ENCODE data around the gene EHD4.

The EHD4 gene

DNA sequence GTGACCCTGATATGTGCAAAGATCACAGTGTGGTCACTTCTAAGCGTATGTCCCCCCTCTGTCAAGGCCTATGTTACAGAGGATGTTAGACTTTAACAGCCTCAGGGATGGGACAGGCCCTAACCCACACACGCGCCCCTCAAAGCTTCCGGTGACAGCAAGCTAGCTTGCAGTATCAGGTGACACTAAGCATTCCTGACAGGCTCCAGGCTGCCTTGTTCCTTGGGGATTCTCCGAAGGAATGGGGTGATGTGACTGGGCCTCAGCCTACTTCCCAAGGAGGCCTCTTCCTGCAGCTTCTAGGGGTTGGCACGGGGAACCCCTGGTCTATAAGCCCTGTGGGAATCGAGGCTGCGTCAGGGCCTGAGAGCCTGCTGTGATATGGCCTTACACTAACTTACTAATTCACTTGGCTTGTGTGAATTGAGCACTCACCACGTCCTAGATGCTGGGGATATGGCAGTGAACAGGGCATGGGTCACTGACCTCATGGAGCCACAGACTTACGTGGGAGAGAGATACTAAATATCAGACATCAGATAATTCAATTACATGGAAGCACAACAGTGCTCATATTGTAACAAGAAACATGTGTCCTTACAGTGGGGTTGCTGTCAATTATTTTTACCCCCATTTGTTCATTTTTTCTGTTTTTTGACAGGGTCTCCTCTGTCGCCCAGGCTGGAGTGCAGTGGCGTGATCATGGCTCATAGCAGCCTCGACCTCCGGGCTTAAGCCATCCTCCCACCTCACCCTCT, 67.1 kb downstream of the EHD4 start:
- TF ChIP-seq, protein P1, sequence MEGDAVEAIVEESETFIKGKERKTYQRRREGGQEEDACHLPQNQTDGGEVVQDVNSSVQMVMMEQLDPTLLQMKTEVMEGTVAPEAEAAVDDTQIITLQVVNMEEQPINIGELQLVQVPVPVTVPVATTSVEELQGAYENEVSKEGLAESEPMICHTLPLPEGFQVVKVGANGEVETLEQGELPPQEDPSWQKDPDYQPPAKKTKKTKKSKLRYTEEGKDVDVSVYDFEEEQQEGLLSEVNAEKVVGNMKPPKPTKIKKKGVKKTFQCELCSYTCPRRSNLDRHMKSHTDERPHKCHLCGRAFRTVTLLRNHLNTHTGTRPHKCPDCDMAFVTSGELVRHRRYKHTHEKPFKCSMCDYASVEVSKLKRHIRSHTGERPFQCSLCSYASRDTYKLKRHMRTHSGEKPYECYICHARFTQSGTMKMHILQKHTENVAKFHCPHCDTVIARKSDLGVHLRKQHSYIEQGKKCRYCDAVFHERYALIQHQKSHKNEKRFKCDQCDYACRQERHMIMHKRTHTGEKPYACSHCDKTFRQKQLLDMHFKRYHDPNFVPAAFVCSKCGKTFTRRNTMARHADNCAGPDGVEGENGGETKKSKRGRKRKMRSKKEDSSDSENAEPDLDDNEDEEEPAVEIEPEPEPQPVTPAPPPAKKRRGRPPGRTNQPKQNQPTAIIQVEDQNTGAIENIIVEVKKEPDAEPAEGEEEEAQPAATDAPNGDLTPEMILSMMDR (IDR thresholded peaks at IDR 0.05; ENCODE audit: low read length, missing control alignments): no peak
- DNase-seq (ENCODE audit: low read depth): no peak

DNA sequence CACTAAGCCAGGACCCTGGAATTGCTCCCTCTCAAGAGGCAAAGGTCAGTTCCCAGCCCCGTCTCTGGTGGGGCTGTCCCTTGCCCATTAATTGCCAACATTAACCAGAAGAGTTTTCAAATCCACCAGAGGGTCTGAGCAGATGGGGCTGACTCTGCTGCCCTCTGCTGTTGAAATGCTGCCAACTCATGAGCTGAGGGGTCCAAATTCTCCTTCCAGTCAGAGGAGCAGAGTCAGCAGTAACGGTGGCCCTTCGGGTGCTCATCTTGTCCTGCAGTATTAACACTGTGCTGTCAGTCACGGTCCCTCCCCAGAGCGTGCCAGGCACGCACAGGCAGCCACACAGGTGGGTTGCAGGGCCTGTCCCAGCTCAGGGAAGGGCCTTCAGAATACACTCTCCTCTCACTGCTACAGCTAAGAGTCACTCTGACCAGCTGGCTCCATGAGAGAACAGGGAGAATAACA, 67.8 kb downstream of the EHD4 start:
- H3K4me3 ChIP-seq (replicated peaks; ENCODE audit: low read depth, low read length): no peak overlapping the region
- TF ChIP-seq, protein P1 (IDR thresholded peaks at IDR 0.05; ENCODE audit: low read length, missing control alignments): peak; percentile 92
- DNase-seq (ENCODE audit: low read depth): peak; percentile 74

More for the DNA sequence above, 67.1 kb downstream of the EHD4 start:
- H3K4me3 ChIP-seq (replicated peaks; ENCODE audit: low read depth, low read length): no peak overlapping the region

DNA sequence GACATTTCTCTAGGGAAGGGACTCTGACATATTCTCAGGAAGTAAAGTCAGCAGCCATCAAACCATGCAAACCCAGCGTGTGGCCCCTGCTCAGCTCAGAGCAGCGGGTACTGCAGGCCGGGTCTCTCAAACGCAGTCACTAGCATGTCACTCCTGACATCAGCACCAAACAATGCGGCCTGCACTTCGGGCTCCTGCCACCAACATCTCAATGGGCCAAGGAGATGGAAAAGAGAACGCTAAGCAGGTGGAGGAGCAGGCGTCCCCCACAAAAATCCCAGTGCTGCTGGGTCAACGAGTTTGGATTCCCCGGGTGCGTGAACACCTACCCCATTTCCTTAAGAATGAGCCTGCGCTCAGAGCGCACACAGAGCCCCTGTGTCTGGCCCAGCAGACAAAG, 68.6 kb downstream of the EHD4 start:
- TF ChIP-seq, protein P1 (IDR thresholded peaks at IDR 0.05; ENCODE audit: low read length, missing control alignments): no peak
- no peak for DNase-seq (ENCODE audit: low read depth)
- H3K4me3 ChIP-seq (replicated peaks; ENCODE audit: low read depth, low read length): no peak overlapping the region

DNA sequence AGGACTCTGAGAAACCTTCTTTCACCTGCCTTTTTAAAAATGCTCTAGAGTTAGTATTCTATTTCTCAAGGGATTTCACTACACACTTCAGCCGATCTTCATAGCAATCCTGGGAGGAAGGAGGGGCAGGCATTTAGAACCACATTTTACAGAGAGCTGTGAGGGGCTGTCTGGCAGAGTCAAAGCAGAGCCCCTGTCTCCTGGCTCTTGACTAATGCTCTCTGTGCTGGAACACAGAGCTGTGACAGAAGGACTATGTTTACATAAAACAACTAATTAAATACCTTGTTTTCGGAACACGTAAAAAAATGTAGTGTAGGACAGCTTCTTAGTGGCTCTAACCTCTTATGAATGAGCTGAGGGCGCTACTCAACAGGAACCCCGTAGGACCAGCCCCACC, 70.9 kb downstream of the EHD4 start:
- no peak overlapping the region for H3K4me3 ChIP-seq (replicated peaks; ENCODE audit: low read depth, low read length)
- TF ChIP-seq, protein P1 (IDR thresholded peaks at IDR 0.05; ENCODE audit: low read length, missing control alignments): no peak
- DNase-seq (ENCODE audit: low read depth): no peak

DNA sequence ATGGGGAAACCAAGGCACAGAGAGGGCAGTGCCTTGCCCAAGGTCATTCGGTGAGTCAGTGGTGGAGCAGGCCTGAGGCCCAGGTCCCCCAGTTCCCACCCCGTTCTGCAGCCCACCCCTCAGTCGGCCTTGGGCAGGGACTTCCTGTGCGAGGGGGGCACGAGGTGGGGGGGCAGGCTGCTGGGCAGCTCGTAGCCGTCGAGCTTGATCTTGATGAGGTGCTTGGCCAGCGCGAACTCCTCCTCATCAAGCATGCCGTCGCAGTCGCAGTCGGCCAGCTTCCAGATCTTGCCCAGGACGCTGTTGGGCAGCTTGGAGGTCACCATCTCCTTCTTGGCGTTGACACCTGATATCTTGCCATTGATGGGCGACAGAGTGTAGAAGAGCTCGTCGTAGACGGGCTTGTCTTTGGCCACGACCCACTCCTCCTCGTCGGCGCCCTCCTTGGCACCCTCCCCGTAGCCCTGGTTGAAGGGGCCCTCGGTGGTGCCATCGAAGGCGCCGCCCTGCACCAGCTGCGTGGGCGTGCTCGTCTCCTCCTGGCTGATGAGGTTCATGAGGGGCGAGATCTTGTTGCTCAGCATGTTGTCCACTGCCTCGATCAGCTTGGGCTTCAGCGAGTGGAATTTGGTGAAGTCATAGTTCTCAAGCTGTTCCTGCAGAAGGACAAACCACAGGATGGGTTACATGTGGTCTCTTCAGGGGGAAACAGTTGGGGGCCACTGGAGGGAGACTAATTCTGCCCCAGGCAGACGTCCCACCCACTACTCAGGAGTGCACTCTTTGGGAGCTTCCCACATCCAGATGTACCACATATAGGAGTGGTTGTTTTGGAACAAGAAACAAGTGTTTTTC, 71.6 kb downstream of the EHD4 start:
- TF ChIP-seq, protein P1 (IDR thresholded peaks at IDR 0.05; ENCODE audit: low read length, missing control alignments): no peak
- no peak overlapping the region for H3K4me3 ChIP-seq (replicated peaks; ENCODE audit: low read depth, low read length)
- DNase-seq (ENCODE audit: low read depth): no peak

DNA sequence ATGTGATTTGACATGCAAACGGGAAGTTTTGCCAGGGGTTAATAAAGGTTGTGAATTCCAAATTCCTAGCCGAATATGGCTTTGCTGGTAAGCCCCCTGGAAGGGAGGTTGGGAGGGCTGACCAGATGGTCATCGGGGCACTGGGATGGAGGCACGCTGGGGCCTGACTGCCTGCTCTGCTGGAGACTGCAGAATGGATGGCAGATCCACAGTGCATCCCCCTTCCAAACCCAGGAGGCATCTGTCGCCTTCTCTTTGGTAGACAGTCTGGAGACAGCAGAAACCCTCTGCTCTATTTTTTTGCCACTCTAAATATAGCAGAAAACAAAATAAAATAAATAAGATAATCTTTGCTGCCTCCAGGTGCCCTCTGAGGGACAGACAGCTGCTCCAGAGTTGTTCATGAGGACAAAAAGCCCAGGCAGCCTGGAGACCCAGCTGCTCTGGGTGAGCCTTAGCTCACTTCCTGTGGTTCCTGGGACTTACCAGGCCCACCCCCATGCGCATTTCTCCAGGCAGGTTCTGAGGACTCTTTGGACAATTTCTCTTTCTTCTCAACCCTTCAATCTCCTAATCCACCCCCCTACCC, 72.4 kb downstream of the EHD4 start:
- DNase-seq (ENCODE audit: low read depth): no peak
- TF ChIP-seq, protein P1 (IDR thresholded peaks at IDR 0.05; ENCODE audit: low read length, missing control alignments): no peak

More for the DNA sequence above, 72.4 kb downstream of the EHD4 start:
- H3K4me3 ChIP-seq (replicated peaks; ENCODE audit: low read depth, low read length): no peak overlapping the region

Measured in fibroblast of pulmonary artery (primary cell).